SH-SY5Y (cell line): ENCODE measurements around the gene BTAF1.

Experiments used
- GATA2 ChIP-seq: IDR thresholded peaks from 2 replicates; pipeline ENCODE4 v1.6.1; 2011; ENCODE audit warnings: mild to moderate bottlenecking, low read depth, low read length
- GATA3 ChIP-seq: IDR thresholded peaks from 2 replicates; pipeline ENCODE4 v1.6.1; 2011; ENCODE audit warnings: low read depth, mild to moderate bottlenecking, low read length, moderate library complexity

GRCh38 chr10:92038949-92039348 lies 115.4 kb downstream of the BTAF1 start:
- TF ChIP-seq GATA2 (no peak), GATA3 (no peak)
